Body of pancreas (tissue), 4 donors: ENCODE measurements around the gene HIPK3. TPM values are rescaled to one million over a fixed set of nuclear protein-coding genes. Genes with fewer than 3 reads are reported as not detected.

Source experiments
- ATAC-seq: fragments of 150-250 bp; one replicate; pipeline ENCODE4 v1.9.1; 2016
- DNase-seq, 4 donors: peaks; one replicate each; pipeline ENCODE4 v3.0.0-alpha.2; 2019
- H3K27ac ChIP-seq, 4 donors: fragments of 200-600 bp; sonication (generic); 1 replicate in 3 of 4; 2 replicates in 1 of 4; pipeline versions ENCODE4 v1.5.1 to v1.6.1; 2016 to 2019; ENCODE audit warnings: mild to moderate bottlenecking in 1 of 4, mixed read lengths in 1 of 4, moderate library complexity in 1 of 4
- H3K27me3 ChIP-seq, 2 donors: fragments of 200-600 bp; sonication (generic); one replicate each; pipeline ENCODE4 v1.6.0; 2016; ENCODE audit warnings: mild to moderate bottlenecking in 1 of 2
- H3K36me3 ChIP-seq, 2 donors: fragments of 200-600 bp; sonication (generic); replicated peaks in 1 of 2; 2 replicates each; pipeline ENCODE4 v1.5.1; 2016; ENCODE audit warnings: low read depth in 2 of 2; ENCODE audit not compliant: insufficient read depth in 1 of 2
- H3K4me1 ChIP-seq: fragments of 200-600 bp; sonication (generic); one replicate; pipeline ENCODE4 v1.6.0; 2016
- H3K4me3 ChIP-seq, 2 donors: fragments of 200-600 bp; sonication (generic); 1 replicate in 1 of 2; 2 replicates in 1 of 2; pipeline ENCODE4 v1.5.1; 2016 to 2019
- H3K9me3 ChIP-seq, 3 donors: fragments of 200-600 bp; sonication (generic); 1 replicate in 2 of 3; 2 replicates in 1 of 3; pipeline ENCODE4 v1.5.1; 2016
- POLR2A ChIP-seq, 3 donors: fragments of 450-650 bp; IDR thresholded peaks; one replicate each; pipeline ENCODE4 v1.6.1; 2016; ENCODE audit warnings: antibody characterized with exemption in 3 of 3, mild to moderate bottlenecking in 2 of 3
- whole genome bisulfite sequencing, 2 donors: methylation state at CpG; one replicate each; pipeline ENCODE4 v1.1.5; 2017; 5-methylcytosine and 5-hydroxymethylcytosine counted together
- intact Hi-C: fragments of 100-400 bp; cut with DNase I; formaldehyde crosslinking; loops from one replicate; pipeline ENCODE4 v1.15.1; 2023
- total RNA-seq, 2 donors: library from RNA; depleted of rRNA; stranded (reverse); fragments of >200 nt; gene quantifications; one replicate each; pipeline ENCODE4 v1.1.0, GENCODE V29; 2016
- TF ChIP-seq, protein P1 (sequence below), 7 experiments: fragments of 450-650 bp in 4 of 7; fragments of 200-600 bp in 3 of 7; sonication (generic) in 3 of 7; IDR thresholded peaks; one replicate each; pipeline ENCODE4 v1.5.1; 2016 to 2019; ENCODE audit warnings: antibody characterized with exemption in 7 of 7

The HIPK3 gene
- total RNA-seq, 2 donors from 2014 or later: 51.7 to 57.1 TPM

DNA sequence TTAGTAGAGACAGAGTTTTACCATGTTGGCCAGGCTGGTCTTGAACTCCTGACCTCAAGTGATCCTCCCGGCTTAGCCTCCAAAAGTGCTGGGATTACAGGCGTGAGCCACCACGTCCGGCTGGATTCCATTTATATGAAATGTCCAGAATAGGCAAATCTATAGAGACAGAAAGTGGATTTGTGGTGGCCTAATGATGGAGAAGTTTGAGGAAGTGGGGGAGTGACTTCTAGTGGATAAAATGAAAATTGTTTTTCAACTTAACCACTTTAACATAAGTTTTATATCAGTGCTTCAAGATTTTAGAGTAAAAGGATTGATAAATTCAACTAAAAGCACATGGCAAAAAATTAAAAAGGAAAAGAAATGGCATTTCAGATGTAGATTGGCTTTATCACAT lies 66.2 kb downstream of the HIPK3 start:
- DNase-seq: no peak
- Histone ChIP-seq H3K4me1 (peaks cover 37% of the 10 kb centered on the region), H3K9me3 (no peaks in the 10 kb centered on the region), H3K27ac (no peak overlapping the region), H3K4me3 (no peak overlapping the region), H3K36me3 (no peaks in the 10 kb centered on the region), H3K27me3 (no peaks in the 10 kb centered on the region)
- WGBS, 2 donors: 94 to 96% methylated on average over 4 of the region's 4 CpGs
- ATAC-seq: no peak
- TF ChIP-seq POLR2A (IDR thresholded peaks at IDR 0.05): no peak
- TF ChIP-seq, protein P1, sequence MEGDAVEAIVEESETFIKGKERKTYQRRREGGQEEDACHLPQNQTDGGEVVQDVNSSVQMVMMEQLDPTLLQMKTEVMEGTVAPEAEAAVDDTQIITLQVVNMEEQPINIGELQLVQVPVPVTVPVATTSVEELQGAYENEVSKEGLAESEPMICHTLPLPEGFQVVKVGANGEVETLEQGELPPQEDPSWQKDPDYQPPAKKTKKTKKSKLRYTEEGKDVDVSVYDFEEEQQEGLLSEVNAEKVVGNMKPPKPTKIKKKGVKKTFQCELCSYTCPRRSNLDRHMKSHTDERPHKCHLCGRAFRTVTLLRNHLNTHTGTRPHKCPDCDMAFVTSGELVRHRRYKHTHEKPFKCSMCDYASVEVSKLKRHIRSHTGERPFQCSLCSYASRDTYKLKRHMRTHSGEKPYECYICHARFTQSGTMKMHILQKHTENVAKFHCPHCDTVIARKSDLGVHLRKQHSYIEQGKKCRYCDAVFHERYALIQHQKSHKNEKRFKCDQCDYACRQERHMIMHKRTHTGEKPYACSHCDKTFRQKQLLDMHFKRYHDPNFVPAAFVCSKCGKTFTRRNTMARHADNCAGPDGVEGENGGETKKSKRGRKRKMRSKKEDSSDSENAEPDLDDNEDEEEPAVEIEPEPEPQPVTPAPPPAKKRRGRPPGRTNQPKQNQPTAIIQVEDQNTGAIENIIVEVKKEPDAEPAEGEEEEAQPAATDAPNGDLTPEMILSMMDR (IDR thresholded peaks at IDR 0.05): no peak
- intact Hi-C loops: loop anchor here (10.0 kb wide), 1 partner anchor 69 kb away; the partner anchor contains the start of gene HIPK3

DNA sequence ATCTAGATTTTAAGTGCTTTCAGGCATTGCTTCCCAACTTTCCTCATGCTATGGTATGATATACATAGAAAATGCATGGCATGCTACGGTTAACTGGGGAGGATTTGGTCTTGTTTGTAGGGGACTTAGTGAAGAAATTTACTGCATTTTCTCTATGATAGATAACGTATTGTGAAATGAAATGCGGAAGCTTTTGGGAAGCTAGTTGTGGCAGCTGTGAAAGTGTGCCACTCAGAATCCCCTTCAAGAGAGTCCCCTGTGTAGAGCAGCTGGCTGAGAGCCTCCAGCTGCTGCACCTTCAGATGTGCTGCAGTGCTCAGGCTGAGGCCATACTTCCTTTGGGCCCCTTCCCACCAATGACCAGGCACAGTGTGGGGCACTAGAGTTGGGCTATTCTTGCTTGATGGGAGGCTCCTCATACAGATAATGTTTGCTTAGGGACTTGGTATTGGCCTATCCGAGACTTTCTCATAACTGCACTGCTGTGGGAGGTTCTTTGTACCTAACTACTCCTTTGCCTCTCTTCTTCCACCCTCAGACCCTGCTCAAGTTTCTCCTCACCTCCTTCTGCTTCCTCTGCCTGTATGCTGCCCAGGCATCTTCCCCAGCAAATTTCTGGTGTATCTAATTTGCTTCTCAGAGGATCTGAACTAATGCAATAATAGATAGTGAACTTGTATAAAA lies 67.3 kb downstream of the HIPK3 start:
- DNase-seq (no peak), ATAC-seq (no peak)
- no peaks in the 10 kb centered on the region for H3K36me3 ChIP-seq
- H3K4me3 ChIP-seq: no peak overlapping the region
- peaks cover 35% of the 10 kb centered on the region for H3K4me1 ChIP-seq
- no peaks in the 10 kb centered on the region for H3K27me3 ChIP-seq
- TF ChIP-seq, protein P1 (IDR thresholded peaks at IDR 0.05): no peak
- TF ChIP-seq POLR2A (IDR thresholded peaks at IDR 0.05): no peak
- no peak overlapping the region for H3K27ac ChIP-seq
- no peaks in the 10 kb centered on the region for H3K9me3 ChIP-seq
- 81 to 86% methylated on average over 4 of the region's 4 CpGs for WGBS, 2 donors
- intact Hi-C loops: loop anchor here (10.0 kb wide), 1 partner anchor 70 kb away; the partner anchor contains the start of gene HIPK3

DNA sequence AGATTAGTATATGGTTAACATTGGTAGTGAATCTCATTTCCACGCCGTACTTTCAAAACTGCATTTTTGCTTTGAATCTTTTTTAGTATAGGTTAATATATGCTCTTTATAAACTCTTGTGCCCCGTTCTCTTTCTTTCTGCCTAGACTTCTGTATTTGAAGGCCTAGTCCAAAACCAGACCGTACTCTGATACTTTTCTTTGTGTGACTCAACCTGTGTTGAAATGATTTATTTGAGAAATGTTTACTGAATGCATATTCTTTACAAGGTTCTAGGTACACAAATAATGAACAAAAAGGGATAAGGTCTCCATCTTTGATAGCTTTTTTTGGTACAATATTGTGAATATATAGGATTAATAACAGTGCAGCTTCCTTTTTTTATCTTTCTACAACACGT lies 68.3 kb downstream of the HIPK3 start:
- DNase-seq: no peak
- Histone ChIP-seq H3K4me3 (no peak overlapping the region), H3K4me1 (peaks cover 30% of the 10 kb centered on the region), H3K9me3 (no peaks in the 10 kb centered on the region), H3K36me3 (no peaks in the 10 kb centered on the region), H3K27ac (no peak overlapping the region), H3K27me3 (no peaks in the 10 kb centered on the region)
- TF ChIP-seq POLR2A (IDR thresholded peaks at IDR 0.05): no peak
- TF ChIP-seq, protein P1 (IDR thresholded peaks at IDR 0.05): no peak
- ATAC-seq: no peak
- intact Hi-C loops: loop anchor here (10.0 kb wide), 1 partner anchor 71 kb away; the partner anchor contains the start of gene HIPK3
- 72 to 82% methylated on average over 5 of the region's 5 CpGs for WGBS, 2 donors

DNA sequence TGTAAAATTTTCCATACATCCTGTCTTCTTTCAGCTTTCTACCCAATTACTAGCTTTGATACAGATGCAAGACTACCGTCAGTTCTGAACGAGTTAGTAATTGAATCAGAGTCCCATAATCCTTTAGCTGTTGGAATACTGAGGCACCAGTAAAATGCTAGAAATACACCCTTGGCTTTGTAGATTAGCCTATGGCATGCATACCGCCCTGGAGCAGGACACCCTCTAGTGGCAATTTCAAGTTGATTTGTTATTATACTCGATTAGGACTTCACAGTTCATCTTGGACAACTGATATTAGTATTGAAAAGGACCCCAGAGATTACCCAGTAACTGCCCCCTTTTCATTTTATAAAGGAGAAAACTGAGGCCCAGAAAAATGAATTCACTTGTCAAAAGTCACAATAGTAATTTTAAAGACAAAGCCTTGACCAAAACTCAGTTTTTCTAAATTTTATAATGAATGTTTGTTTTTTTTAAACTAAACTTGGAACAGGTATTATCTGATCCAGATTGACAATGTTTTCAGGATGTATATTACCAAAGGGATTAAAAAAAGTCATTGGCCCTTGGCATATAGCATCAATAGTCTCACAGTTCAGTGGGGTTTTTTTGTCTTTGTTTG lies 72.6 kb downstream of the HIPK3 start:
- H3K27me3 ChIP-seq: no peaks in the 10 kb centered on the region
- H3K36me3 ChIP-seq: no peaks in the 10 kb centered on the region
- peak; percentile 50 to 65 (median 60) for DNase-seq
- intact Hi-C loops: loop anchor here (5.0 to 10.0 kb wide), 2 partner anchors 75 to 163 kb away; partner anchors contain the start of gene HIPK3
- WGBS, 2 donors: 4 to 13% methylated on average over 4 of the region's 4 CpGs
- H3K27ac ChIP-seq: no peak overlapping the region
- peaks cover 16% of the 10 kb centered on the region for H3K4me1 ChIP-seq
- H3K9me3 ChIP-seq: no peaks in the 10 kb centered on the region
- TF ChIP-seq, protein P1 (IDR thresholded peaks at IDR 0.05): peak; percentile 31 to 74 (median 60)
- TF ChIP-seq POLR2A (IDR thresholded peaks at IDR 0.05): no peak
- ATAC-seq: peak; percentile 66
- no peak overlapping the region for H3K4me3 ChIP-seq
